NCI-H2029 treated with DMSO at 0.1 percent for 48 hours (cell line): Measurements from ENCODE around the gene NWD2.

ENCODE experiments used
- DNase-seq: peaks from one replicate; lab custom pipeline; 2025; lab: John Stamatoyannopoulos, UW

The NWD2 gene

DNA sequence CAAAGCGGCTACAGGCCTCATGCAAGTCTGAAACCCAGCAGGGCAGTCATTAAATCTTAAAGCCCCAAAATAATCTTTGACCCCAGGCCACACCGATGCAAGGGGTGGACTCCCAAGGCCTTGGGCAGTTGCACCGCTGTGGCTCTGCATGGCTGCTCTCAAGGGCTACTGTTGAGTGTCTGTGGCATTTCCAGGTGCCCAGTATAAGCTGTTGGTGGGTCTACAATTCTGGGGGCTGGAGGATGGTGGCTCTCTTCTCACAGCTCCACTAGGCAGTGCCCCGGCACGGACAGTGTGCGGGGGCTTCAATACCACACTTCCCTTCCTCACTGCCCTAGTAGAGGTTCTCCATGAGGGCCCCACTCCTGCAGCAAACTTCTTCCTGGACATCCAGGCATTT lies 60.1 kb downstream of the NWD2 start:
- DNase-seq = no peak

DNA sequence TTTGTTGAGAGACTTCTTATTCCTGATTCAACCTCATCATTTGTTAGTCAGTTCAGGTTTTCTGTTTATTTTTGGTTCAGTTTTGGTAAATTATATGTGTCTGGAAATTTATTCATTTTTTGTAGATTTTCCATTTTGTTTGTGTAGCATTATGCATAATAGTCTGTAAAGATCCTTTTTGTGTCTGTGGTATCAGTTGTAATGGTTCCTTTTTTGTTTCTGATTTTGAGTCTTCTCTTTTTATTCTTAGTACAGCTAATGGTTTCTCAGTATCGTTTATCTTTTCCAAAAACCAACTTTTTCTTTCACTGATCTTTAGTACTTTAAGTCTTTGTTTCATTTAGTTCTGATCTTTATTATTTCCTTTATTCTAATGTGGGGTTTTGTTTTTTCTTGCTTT lies 61.4 kb downstream of the NWD2 start:
- DNase-seq = no peak

GRCh38 chr4:37317104-37317643 lies 72.6 kb downstream of the NWD2 start:
- DNase-seq = no peak

- DNase-seq = no peak
Measured at GRCh38 chr4:37320513-37321235, 76.1 kb downstream of the NWD2 start.

GRCh38 chr4:37322122-37322521 lies 77.6 kb downstream of the NWD2 start:
- DNase-seq = no peak

- DNase-seq = peak; percentile 20
Measured at GRCh38 chr4:37324546-37324945, 80.0 kb downstream of the NWD2 start.

DNA sequence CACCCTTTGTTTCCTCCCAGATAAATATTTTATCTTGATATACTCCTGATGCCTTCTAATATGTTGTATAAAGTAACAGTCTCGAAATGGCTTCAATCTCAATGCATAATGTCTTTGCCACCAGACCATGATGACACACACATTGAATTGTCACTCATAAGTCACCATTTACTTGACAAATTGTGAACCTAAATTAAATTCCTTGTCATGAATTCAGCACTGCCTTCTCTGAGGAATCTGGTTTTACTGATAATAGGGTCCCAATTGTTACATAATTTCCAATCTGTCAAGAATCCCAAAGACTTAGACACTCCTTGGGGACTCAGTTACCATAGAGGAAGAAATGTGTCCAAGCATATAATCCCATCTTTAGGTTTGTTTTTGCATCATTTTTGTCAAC lies 82.3 kb downstream of the NWD2 start:
- DNase-seq = no peak

DNA sequence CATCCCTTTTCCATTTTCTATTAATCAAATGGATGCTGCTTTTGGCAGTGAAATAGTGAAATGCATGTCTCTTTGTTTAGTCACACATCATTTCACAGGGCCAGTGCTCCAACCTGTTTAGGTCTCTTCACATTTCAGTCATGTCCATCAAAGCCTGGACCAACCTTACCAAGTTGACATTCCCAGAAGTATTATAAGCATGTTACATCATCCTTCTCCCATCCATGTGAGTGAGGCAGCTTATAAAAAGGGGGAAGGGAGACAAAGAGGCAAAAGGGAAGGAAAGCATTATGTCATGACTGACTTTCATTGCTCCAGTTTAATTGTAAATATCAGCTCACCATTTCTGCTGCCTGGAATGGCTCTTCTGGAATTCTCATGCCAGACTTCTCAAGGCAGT lies 94.4 kb downstream of the NWD2 start:
- no peak for DNase-seq

GRCh38 chr4:37358748-37359147 lies 114.2 kb downstream of the NWD2 start:
- DNase-seq = no peak

DNA sequence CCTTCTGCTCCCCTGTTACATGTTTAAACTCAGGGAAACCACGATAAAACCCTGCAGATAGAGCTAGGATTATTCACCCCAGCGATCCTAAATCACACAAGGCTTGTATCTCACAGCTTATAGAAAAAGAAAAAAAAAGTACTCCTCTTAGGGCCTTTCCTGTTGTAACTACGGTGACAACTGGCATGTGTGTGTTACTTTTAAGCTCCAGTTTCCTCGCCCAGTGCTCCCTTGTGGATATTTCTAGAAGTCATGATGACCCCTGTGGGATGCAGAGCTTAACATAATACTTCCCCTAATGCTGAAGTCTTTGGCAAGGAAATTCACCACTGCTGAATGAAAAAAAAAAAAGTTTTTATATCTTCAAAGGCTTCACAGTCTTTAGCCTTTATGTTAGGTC lies 114.7 kb downstream of the NWD2 start:
- DNase-seq = no peak

GRCh38 chr4:37365888-37366287 lies 121.3 kb downstream of the NWD2 start:
- DNase-seq = no peak

DNA sequence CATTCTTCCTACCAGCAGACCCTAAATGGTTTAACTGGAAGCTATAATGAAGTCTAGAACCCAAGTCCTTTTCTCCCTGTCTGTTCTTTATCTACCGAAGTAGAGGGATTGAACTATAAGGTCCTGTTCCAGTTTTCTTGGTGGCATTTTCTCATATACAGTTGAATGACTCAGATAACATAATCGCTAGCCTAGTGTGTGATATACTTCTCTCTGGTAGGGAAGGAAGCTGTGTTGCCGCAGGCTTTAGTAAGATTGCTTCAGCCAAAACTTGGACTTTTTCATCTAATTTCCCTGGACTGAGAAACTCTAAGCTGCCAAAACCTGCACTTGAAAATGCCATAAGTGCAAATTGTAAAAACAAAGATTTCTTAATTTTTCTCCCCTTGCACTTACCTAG lies 123.4 kb downstream of the NWD2 start:
- DNase-seq = no peak

- no peak for DNase-seq
Measured at GRCh38 chr4:37370052-37370451, 125.5 kb downstream of the NWD2 start.

DNA sequence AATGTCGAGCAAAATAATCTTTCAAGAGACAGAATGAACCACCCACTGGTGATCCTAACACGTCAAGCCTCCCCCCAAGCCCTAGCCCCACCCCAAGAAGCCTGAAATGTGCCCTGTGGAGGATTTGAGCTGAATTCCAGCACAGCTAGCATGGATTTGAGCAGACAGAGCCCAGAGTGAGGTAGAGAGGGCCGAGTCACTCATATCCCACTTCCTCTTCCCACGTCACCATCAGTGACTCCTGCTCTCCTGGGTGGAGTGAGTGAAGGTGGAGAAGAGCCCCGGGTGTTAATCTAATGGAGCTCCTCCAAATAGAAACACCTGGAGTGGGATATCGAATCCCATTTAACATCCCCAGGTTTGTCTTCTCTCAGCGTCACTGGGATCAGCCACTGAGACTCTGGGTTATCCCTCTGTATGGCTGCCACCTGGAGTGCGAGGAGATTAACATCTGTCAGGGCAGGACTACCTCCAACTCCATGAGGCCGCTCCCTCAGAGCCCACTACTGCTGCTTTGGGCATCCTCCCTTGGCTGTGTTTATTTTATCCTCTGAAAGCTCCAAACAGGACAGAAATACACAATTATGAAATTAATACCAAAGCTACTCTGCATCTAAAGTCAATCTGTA lies 136.6 kb downstream of the NWD2 start:
- DNase-seq = no peak

DNA sequence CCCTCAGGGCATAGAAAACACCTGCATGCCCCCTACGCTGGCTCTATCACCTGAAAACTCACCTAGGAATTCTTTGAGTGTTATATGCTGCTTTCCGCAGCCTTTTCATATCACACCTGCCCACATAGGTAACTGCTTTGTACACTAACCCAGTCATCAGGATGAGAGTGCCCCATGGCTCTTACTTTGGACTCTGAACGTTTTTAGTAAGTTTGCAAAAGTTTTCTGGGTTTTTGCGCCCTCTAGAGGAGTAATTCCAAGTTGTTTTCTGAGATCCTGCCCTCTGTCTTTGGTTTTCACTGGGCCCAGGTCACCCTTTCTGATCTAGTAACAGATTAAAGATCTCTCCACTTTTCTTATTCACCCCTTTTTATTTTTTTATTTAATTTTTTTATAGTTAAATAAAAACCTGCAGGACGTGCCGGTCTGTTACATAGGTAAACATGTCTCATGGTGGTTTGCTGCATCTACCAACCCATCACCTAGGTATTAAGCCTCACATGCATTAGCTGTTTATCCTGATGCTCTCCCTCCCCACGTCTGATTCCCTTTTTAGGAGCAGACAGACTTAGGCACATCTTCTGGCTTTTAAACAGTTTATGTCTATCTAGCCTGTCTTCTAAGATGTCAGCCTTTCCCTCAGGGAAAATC lies 139.2 kb downstream of the NWD2 start:
- DNase-seq = peak; percentile 29

- DNase-seq = no peak
Measured at GRCh38 chr4:37385424-37385823, 140.9 kb downstream of the NWD2 start.

DNA sequence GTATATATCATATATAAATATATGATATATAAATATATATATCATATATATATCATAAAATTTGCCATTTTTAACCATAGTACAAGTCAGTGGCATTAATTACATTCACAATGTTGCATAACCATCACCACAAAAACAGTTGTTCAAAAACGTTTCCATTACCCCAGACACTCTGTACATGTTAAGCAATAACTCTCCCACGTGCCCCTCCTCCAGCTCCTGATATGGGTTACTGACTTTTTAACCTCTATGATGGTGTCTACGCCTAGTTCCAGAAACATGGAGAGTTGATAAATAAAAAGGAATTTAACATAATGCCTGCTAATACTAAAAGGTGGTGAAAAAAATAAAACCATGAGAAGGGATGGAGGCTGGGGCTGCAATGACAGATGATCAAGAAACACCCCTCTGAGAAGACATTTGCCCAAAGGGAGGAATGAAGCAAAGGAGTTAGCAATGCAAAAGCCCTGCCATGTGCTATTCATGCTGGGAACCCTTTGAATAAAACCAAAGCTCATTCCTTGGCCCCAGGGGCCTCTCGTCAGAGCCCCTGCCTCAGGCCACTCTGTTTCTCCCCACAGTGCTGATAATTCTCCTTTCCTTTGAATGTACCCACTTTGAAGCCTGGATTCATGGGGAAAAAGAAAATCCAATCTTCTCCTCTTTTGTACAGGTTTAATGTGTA lies 144.3 kb downstream of the NWD2 start:
- no peak for DNase-seq

- DNase-seq = no peak
Measured at GRCh38 chr4:37389366-37389765, 144.8 kb downstream of the NWD2 start.

DNA sequence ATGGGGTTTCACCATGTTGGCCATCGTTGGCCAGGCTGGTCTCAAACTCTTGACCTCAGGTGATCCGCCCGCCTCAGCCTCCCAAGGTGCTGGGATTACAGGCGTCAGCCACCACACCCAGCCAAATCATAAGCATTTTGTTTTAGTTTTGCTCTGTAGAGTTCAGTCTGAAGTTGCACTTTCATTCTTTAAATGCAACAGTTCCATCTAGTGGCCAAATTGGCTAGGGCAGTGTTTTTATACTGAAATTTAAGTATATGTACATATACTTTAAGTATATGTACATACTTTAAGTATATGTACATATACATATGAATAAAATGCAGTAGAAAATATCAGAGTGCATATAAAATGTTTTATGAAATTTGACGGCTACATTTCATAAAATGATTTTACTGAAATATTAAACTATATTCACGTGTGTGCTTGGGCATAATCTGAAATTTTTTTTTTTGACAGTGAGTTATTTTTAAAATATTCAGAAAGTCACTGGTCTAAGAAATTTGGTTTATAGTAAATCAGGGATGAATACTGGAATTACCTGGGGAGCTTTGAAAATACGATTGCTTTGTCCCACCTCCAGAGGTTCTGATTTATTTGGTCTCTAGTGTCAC lies 145.5 kb downstream of the NWD2 start:
- peak; percentile 8 for DNase-seq

- DNase-seq = no peak
Measured at GRCh38 chr4:37392521-37393255, 148.1 kb downstream of the NWD2 start.

- DNase-seq = no peak
Measured at GRCh38 chr4:37393321-37393720, 148.8 kb downstream of the NWD2 start.
